D721Med (cell line): Measurements from ENCODE around the gene TPSB2.
"Not testable (repeated sequence)": the region's sequence is repeated elsewhere in the genome, so short reads cannot be mapped to it uniquely, and the experiment has no call there.

Experiments
- DNase-seq: peaks from one replicate; pipeline ENCODE4 v3.0.0; 2011; ENCODE audit warnings: low spot score; ENCODE audit not compliant: insufficient read length
- FAIRE-seq: peaks from 2 replicates; lab custom pipeline; 2011; peaks lifted over from hg19 to GRCh38; lab: Jason Lieb, UNC
- TF ChIP-seq, protein P1 (sequence below): IDR thresholded peaks from 2 replicates; pipeline ENCODE4 v1.5.1; 2012; ENCODE audit warnings: mild to moderate bottlenecking, control low read depth; ENCODE audit not compliant: insufficient read depth; ENCODE audit errors: missing control alignments

Gene TPSB2

DNA sequence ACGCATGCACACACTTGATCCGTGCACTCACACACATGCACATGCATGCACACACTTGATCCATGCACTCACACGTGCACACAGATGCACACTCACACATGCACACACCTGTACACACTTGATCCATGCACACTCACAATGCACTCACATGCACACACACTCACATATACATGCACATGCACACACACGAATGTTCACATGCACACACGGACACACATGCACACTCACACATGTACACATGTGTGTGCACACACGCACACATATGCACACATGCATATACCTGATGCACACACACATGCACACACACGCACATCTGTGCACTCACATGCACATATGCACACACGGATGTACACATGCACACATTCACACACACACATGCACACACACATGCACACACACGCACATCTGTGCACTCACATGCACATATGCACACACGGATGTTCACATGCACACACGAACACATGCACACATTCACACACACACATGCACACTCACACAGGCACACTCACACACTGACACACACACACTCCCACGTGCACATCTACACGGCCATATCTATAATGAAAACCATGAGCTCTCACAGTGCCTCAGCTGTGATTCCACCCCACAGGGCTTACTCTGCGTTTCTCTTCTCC, 18.0 kb upstream of the TPSB2 start:
- not testable (repeated sequence) for DNase-seq, FAIRE-seq

DNA sequence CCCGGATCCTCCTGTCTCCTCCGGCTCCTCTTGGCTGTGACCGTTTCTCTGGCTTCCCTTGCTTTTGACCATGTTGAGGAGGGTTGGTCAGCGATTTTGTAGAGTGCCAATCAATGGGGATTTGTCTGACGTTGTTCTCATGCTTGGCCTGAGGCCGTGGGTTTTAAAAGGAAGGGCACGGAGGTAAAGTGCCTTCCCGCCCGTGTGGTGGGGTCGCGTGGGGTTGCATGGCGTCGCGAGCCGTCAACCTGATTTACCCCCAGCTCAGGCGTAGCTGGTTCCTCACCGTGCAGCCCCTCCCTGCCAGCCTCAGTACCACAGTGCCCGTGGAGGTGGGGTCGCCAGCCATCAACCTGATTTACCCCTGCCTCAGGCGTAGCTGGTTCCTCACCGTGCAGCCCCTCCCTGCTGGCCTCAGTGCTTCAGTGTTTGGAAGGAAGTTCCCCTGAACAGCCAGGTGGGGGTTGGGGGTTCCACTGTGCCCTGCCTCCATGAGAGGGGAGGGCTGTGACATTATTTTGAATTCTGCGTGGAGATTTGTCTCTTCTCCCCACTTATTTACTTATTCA, 15.6 kb upstream of the TPSB2 start:
- DNase-seq (no peak), FAIRE-seq (no peak)
- TF ChIP-seq, protein P1, sequence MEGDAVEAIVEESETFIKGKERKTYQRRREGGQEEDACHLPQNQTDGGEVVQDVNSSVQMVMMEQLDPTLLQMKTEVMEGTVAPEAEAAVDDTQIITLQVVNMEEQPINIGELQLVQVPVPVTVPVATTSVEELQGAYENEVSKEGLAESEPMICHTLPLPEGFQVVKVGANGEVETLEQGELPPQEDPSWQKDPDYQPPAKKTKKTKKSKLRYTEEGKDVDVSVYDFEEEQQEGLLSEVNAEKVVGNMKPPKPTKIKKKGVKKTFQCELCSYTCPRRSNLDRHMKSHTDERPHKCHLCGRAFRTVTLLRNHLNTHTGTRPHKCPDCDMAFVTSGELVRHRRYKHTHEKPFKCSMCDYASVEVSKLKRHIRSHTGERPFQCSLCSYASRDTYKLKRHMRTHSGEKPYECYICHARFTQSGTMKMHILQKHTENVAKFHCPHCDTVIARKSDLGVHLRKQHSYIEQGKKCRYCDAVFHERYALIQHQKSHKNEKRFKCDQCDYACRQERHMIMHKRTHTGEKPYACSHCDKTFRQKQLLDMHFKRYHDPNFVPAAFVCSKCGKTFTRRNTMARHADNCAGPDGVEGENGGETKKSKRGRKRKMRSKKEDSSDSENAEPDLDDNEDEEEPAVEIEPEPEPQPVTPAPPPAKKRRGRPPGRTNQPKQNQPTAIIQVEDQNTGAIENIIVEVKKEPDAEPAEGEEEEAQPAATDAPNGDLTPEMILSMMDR: no peak

DNA sequence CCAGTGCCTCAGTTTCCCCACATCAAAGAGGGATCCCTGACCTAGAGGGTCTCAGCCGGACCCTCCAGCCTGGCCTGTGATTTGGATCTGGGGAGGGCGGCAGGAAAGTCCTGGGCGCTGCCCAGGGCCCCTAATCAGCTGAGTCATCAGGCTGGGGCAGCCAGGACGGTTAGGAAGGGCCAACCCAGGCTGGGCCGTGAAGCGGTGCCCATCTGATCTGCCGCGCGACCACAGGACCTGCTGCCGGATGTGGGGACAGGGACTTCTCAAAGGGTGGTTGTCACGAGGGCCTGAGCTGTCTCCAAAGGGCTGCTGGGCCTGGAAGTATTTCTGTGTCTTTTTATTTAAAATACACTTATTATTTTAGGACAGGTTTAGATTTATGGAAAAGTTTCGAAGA, 14.9 kb upstream of the TPSB2 start:
- no peak for DNase-seq

DNA sequence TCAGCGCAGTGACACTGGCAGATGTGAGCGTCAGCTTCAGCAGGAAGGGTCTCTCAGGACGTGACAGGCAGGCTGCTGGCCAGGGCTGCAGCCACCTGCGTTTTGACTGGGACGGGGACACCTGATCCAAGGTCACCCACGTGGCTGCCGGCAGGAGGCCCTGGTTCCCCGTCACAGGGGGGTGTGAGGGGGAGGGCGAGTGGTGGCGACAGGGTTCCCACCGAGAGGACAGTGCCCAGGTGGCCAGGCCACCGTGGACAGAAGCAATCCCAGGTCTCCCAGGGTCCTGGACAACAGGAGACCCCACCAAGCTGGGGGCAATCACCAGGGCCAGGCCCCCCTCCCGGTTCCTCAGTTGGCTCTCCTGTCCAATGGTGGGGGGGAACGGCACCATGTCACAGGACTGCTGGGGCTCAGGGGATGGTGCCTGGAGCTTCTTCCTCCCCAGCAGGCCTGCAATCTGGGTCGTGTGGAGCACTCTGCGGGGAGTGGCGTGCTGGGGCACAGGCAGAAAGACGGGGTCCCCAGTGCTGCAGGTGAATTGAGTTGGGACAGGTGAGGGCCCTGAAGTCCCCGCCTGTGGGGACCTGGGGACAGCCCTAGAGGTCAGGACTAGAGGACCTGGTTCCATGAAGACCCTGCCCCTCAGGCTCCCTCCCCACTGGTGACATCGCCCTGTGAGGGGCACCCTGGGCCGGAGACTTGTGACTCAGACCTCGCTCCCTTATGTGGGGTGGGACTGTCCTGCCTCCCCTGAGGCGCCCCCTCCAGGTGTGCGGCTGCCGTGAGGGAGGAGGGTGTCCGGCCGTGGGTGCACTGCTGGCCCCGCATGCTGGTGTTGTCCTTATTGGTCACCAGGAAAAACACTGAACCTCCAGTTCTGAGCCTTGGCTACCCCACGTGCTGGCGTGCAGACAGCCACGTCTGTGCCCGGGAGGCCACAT, 14.2 kb upstream of the TPSB2 start:
- DNase-seq, FAIRE-seq: not testable (repeated sequence)

More for the DNA sequence above, 14.9 kb upstream of the TPSB2 start:
- FAIRE-seq: no peak
- TF ChIP-seq, protein P1: no peak

DNA sequence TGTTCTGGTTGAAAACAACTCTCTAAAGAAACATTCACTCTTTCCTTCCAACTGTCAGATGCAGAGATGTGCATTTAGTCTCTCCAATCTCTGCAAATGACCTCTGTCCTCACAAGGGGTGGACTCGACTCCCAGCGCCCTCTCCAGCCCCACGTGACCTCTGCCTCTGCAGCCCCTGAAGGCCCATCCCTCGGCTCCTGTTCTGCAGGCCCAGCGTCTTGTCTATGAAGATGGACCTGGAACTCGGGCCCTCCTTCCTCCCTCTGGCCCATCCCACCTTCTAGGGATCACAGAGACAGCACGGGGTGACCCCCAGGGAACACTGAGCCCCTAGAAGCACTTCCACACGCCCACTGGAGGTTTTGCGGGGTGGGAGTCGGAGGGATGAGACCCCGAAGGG, 13.4 kb upstream of the TPSB2 start:
- FAIRE-seq, DNase-seq: not testable (repeated sequence)

DNA sequence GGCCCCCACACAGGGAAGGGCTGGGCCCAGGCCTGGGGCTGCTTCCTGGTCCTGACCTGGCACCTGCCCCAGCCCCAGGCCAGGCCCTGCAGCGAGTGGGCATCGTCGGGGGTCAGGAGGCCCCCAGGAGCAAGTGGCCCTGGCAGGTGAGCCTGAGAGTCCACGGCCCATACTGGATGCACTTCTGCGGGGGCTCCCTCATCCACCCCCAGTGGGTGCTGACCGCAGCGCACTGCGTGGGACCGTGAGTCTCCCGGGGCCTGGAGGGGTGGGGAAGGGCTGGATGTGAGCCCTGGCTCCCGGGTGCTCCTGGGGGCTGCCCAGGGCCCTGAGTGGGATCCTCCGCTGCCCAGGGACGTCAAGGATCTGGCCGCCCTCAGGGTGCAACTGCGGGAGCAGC, 11.1 kb upstream of the TPSB2 start:
- FAIRE-seq, DNase-seq: not testable (repeated sequence)

DNA sequence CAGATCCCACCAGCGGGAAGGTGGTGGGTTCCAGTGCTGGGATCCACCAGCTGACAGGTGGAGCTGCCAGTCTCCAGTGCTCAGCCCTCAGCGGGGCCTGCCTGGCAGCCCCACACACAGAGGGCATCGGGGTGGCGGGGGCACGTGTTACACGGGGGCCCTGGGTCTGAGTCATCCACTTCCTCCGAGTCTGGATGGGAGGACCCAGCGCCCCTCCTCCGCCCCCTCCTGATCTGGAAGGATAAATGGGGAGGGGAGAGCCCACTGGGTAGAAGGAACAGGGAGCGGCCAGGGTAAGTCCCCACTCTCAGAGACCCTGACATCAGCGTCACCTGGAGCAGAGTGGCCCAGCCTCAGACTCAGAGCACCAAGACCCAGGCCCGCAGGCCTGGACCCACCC, 10.5 kb upstream of the TPSB2 start, which contains the start of gene TPSAB1:
TPSAB1 (plus strand) TSS at position 270 of the 400 bp plus-strand sequence. CDS start 234 bp downstream, outside the sequence.
- not testable (repeated sequence) for FAIRE-seq, DNase-seq

DNA sequence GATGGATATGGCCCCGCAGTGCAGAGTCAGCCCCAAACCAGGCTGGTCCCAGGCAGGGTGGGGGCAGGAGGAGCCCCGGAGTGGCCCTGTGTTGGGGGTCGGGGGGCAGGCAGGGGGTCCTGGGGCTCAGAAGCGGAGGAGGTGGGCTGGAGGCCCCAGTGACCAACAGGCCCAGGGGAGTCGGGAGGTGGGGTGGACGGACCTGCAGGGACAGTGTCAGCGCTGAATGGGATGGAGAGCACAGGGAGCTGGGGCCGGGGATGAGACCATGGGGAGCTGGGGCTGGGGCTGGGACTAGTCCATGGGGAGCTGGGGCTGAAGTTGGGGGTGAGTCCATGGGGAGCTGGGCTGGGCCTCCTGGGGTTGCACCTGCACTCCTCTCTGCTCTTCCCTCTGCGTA, 9.6 kb upstream of the TPSB2 start:
- not testable (repeated sequence) for FAIRE-seq, DNase-seq

DNA sequence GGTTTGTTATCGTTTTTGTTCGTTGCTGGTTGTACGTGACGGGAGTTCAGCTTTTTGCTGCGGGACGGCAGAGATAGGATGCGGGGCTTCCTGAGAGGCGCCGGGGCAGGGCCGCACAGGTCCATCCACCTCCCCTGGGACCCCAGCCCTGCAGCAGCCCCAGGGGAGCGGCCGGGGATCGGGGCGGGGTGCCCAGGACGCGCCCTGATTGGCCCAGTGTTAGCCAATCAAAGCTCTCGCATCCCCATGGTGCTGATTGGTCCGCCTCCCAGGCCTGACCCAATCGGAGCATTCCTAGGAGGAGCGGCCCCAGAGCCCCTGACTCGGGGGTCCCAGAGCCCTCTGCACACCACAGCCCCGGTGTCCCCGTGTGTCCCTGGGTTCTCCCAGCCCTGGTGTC, 8.9 kb upstream of the TPSB2 start:
- not testable (repeated sequence) for FAIRE-seq, DNase-seq

DNA sequence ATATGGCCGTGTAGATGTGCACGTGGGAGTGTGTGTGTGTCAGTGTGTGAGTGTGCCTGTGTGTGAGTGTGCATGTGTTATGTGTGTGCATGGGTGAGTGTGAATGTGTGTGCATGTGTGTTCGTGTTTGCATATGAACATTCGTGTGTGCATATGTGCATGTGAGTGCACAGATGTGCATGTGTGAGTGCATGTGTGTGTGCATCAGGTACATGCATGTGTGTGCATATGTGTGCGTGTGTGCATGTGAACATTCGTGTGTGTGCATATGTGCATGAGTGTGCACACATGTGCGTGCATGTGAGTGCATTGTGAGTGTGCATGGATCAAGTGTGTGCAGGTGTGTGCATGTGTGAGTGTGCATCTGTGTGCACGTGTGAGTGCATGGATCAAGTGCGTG, 8.0 kb upstream of the TPSB2 start:
- FAIRE-seq: no peak
- no peak for DNase-seq
- TF ChIP-seq, protein P1: no peak

DNA sequence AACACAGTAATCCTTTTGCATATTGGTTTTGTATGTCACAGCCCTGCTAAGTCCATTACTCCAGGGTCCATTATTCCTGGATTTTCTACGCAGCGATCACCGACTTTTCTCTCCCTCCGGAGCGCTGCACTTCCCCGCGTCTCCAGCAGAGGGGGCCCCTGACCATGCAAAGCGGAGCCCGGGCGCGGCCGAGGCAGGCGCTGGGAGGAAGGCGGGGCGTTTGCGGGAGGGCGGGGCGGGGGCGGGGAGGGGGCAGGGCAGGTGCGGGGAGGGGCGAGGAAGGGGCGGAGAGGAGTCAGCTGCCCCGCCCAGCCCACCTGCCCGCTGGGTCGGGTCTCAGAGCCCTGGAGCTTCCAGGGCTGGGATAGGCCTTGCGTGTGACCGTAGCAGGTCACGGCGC, 6.7 kb upstream of the TPSB2 start:
- FAIRE-seq: peak; percentile 38

DNA sequence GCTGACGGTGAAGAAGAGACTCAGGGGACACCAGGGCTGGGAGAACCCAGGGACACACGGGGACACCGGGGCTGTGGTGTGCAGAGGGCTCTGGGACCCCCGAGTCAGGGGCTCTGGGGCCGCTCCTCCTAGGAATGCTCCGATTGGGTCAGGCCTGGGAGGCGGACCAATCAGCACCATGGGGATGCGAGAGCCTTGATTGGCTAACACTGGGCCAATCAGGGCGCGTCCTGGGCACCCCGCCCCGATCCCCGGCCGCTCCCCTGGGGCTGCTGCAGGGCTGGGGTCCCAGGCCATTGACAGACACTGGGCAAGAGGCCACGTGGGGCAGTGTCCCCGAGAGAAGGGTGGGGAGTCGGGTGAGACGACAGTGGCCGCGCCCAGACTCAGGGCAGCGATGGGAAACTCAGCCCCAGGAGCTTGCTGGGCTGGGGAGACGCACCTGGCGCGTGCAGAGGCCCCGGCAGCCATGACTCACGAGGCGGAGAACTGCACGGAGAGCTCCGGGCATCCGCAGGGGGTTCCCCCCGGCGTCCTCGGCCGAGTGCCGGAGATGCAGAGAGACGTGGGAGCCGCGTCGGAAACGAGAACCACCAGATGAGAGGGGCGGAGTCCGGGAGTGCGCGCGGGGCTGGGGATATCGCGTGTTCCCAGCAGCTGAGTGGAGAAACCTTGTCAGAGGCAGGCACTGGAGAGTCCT, 2.2 kb upstream of the TPSB2 start:
- not testable (repeated sequence) for FAIRE-seq, DNase-seq

More for the DNA sequence above, 6.7 kb upstream of the TPSB2 start:
- not testable (repeated sequence) for DNase-seq

DNA sequence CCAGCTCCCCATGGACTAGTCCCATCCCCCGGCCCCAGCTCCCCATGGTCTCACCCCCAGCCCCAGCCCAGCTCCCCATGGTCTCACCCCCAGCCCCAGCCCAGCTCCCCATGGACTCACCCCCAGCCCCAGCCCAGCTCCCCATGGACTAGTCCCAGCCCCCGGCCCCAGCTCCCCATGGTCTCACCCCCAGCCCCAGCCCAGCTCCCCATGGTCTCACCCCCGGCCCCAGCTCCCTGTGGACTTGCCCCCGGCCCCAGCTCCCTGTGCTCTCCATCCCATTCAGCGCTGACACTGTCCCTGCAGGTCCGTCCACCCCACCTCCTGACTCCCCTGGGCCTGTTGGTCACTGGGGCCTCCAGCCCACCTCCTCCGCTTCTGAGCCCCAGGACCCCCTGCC, 1.3 kb upstream of the TPSB2 start:
- DNase-seq, FAIRE-seq: not testable (repeated sequence)

DNA sequence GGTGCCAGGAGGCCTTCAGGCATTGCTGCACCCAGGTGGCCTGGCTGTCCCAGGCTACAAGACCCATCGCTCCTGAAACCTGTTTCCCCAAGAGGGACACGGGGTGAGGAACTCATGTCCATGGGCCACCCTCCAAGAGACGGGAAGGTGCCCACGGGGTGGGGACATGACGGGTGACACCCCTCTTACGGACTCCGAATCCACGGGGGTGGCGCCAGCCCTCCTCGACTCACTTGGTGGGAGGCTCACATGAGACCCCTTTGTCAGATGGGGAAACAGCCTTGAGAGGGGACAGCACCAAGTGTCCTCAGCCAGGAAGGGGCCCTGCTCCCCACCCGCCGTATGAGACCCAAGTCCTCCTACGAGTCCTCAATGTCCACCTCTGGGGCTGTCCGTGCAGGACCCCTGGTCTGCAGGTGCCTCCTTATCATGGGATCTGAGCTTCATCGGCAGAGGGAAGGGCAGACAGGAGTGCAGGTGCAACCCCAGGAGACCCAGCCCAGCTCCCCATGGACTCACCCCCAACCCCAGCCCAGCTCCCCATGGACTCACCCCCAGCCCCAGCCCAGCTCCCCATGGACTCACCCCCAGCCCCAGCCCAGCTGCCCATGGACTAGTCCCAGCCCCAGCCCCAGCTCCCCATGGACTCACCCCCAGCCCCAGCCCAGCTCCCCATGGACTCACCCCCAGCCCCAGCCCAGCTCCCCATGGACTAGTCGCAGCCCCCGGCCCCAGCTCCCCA, 658 bp upstream of the TPSB2 start:
- not testable (repeated sequence) for DNase-seq, FAIRE-seq
